PC-9 (cell line): ENCODE measurements around the gene MRPL49. TPM values are rescaled to one million over a fixed set of nuclear protein-coding genes. Genes with fewer than 3 reads are reported as not detected.

Source experiments
- BruUV-seq: library from RNA; stranded (reverse); fragments of 400-500 nt; replicated peaks from 2 replicates; lab custom pipeline; 2021; lab: Mats Ljungman, UMichigan
- CTCF ChIA-PET: fragments of 300-600 bp; sonication (Branson Sonifier 250); formaldehyde crosslinking; loops from one replicate; lab custom pipeline; 2022; ENCODE audit warnings: antibody characterized with exemption; lab: Charles Lee
- POLR2A ChIA-PET: fragments of 300-600 bp; sonication (Branson Sonifier 250); formaldehyde crosslinking; loops from one replicate; lab custom pipeline; 2022; ENCODE audit warnings: antibody characterized with exemption; ENCODE audit not compliant: unreplicated experiment; lab: Charles Lee
- DNase-seq, 2 experiments: peaks; one replicate each; pipeline versions ENCODE4 v3.0.0 to v3.0.0-alpha.2; 2015 to 2022; ENCODE audit warnings: mixed read lengths in 1 of 2
- H2AFZ ChIP-seq: fragments of 200-600 bp; sonication (generic); 2 replicates; pipeline ENCODE4 v1.8.1; 2017; ENCODE audit warnings: antibody characterized with exemption
- H3F3A ChIP-seq: fragments of 200-600 bp; sonication (generic); 2 replicates; pipeline ENCODE4 v1.8.1; 2017; ENCODE audit warnings: antibody characterized with exemption, mild to moderate bottlenecking, low read depth; ENCODE audit not compliant: insufficient read depth
- H3K27ac ChIP-seq: fragments of 200-600 bp; sonication (generic); 2 replicates; pipeline ENCODE4 v1.6.1; 2016; ENCODE audit warnings: mixed run types
- H3K27me3 ChIP-seq: fragments of 200-600 bp; sonication (generic); 2 replicates; pipeline ENCODE4 v1.6.1; 2016; ENCODE audit warnings: low read depth, mixed run types; ENCODE audit not compliant: insufficient read depth
- H3K36me3 ChIP-seq: fragments of 200-600 bp; sonication (generic); 2 replicates; pipeline ENCODE4 v1.6.1; 2016; ENCODE audit warnings: low read depth, mixed run types
- H3K4me1 ChIP-seq: fragments of 200-600 bp; sonication (generic); replicated peaks from 2 replicates; pipeline ENCODE4 v1.6.1; 2016; ENCODE audit warnings: mixed run types; ENCODE audit not compliant: insufficient read depth
- H3K4me2 ChIP-seq: fragments of 200-600 bp; sonication (generic); 2 replicates; pipeline ENCODE4 v1.6.1; 2017; ENCODE audit warnings: mixed run types
- H3K4me3 ChIP-seq: fragments of 200-600 bp; sonication (generic); 2 replicates; pipeline ENCODE4 v1.6.1; 2016; ENCODE audit warnings: mixed run types
- H3K79me2 ChIP-seq: fragments of 200-600 bp; sonication (generic); 2 replicates; pipeline ENCODE4 v1.6.1; 2017; ENCODE audit warnings: low read depth, mixed run types
- H3K9me2 ChIP-seq: fragments of 200-600 bp; sonication (generic); 2 replicates; pipeline ENCODE4 v1.8.1; 2017; ENCODE audit warnings: mild to moderate bottlenecking; ENCODE audit not compliant: insufficient read depth
- H3K9me3 ChIP-seq: fragments of 200-600 bp; sonication (generic); 2 replicates; pipeline ENCODE4 v1.8.1; 2016; ENCODE audit warnings: low read depth; ENCODE audit not compliant: insufficient read depth
- H4K20me1 ChIP-seq: fragments of 200-600 bp; sonication (generic); 2 replicates; pipeline ENCODE4 v1.8.1; 2017; ENCODE audit not compliant: insufficient read depth
- EZH2 ChIP-seq: fragments of 200-600 bp; sonication (generic); IDR thresholded peaks from 2 replicates; pipeline ENCODE4 v1.8.0; 2017; ENCODE audit warnings: antibody characterized with exemption, low read depth
- intact Hi-C: fragments of 100-400 bp; cut with micrococcal nuclease; formaldehyde crosslinking; loops from one replicate; pipeline ENCODE4 v1.10.0; 2022; ENCODE audit not compliant: unreplicated experiment
- total RNA-seq: library from RNA; stranded (reverse); gene quantifications from 2 replicates; pipeline ENCODE4 v1.2.3, GENCODE V29; 2021
- TF ChIP-seq, protein P1 (sequence below): fragments of 200-600 bp; sonication (generic); conservative IDR thresholded peaks from 2 replicates; pipeline ENCODE4 v1.6.1; 2017; ENCODE audit warnings: mixed run types, antibody characterized with exemption, mild to moderate bottlenecking, moderate library complexity

MRPL49 gene
- total RNA-seq, 1 experiment from 2014 or later: 95.0 TPM

DNA sequence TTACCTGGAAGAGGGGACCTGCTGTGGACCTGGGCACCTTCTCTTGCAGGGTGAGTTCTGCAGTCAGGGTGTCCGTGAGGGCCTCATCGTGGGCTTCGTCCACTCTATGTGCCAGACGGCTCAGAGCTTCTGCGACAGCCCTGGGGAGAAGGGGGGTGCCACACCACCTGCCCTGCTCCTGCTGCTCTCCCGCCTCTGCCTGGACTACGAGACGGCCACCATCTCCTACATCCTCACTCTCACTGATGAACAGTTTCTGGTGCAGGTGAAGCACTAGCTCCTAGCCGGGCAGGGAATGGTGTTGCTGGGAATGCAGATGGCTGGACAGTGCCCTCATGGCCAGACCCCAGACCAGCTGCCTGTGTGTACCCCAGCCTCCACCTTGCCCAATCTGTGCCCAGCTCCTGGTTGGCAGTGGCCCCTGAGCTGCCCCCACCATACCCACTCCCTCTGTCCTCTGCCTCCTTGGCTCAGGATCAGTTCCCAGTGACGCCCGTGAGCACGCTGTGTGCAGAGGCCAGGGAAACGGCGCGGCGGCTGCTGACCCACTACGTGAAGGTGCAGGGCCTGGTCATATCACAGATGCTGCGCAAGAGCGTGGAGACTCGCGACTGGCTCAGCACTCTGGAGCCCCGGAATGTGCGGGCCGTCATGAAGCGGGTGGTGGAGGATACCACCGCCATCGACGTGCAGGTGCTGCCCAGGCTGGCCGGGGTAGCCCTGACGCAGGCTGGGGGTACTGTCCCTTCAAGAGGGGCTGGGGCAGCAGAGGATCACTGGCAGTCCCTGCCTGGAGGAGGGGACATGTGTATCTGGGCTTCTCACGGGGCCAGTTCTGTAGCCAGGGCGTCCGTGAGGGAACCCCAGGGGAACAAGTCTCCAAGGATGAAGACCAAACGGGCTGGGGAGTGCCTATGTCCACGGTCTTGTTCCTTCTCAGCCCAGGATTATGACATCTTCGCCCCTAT, 12.6 kb upstream of the MRPL49 start:
- ChIA-PET POLR2A (interaction anchor here (0.6 kb wide), 3 partner anchors 10 to 73 kb away, joined by 3 to 13 read pairs (median 3); no protein-coding TSS in a partner anchor), CTCF (interaction anchor here (1.0 kb wide), 1 partner anchor 145 kb away, joined by 5 read pairs; no protein-coding TSS in a partner anchor)
- Histone ChIP-seq H3K9me3 (no peaks in the 10 kb centered on the region), H3K4me3 (no peak overlapping the region), H3K27ac (no peak overlapping the region), H3F3A (peaks cover 41% of the 10 kb centered on the region), H2AFZ (no peak overlapping the region), H3K36me3 (no peaks in the 10 kb centered on the region), H3K27me3 (no peaks in the 10 kb centered on the region), H3K79me2 (peaks cover 8% of the 10 kb centered on the region; the same call in 1 of the 2 replicates), H4K20me1 (no peaks in the 10 kb centered on the region), H3K9me2 (no peaks in the 10 kb centered on the region), H3K4me1 (peaks cover 27% of the 10 kb centered on the region), H3K4me2 (no peak overlapping the region)
- TF ChIP-seq EZH2: no peak
- TF ChIP-seq, protein P1, sequence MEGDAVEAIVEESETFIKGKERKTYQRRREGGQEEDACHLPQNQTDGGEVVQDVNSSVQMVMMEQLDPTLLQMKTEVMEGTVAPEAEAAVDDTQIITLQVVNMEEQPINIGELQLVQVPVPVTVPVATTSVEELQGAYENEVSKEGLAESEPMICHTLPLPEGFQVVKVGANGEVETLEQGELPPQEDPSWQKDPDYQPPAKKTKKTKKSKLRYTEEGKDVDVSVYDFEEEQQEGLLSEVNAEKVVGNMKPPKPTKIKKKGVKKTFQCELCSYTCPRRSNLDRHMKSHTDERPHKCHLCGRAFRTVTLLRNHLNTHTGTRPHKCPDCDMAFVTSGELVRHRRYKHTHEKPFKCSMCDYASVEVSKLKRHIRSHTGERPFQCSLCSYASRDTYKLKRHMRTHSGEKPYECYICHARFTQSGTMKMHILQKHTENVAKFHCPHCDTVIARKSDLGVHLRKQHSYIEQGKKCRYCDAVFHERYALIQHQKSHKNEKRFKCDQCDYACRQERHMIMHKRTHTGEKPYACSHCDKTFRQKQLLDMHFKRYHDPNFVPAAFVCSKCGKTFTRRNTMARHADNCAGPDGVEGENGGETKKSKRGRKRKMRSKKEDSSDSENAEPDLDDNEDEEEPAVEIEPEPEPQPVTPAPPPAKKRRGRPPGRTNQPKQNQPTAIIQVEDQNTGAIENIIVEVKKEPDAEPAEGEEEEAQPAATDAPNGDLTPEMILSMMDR: no peak
- intact Hi-C loops: loop anchor here (1.0 to 5.0 kb wide), 3 partner anchors 145 to 263 kb away; partner anchors contain the start of gene DPF2
- no peak for DNase-seq
- no TSS peak for BruUV-seq

- peaks cover 28% of the 10 kb centered on the region for H3K4me1 ChIP-seq
- no TSS peak for BruUV-seq
- POLR2A ChIA-PET: interaction anchor here (0.5 to 0.7 kb wide), 8 partner anchors 9 to 345 kb away, joined by 3 to 13 read pairs (median 3); partner anchors contain the start of genes CDC42EP2 and POLA2
These were observed 11.7 kb upstream of the MRPL49 start for GRCh38 chr11:65110354-65110861.

More at GRCh38 chr11:65110354-65110861, 11.7 kb upstream of the MRPL49 start:
- H3K9me3 ChIP-seq: no peaks in the 10 kb centered on the region
- no peaks in the 10 kb centered on the region for H3K27me3 ChIP-seq
- H3K36me3 ChIP-seq: no peaks in the 10 kb centered on the region
- H3F3A ChIP-seq: peaks cover 44% of the 10 kb centered on the region
- H3K79me2 ChIP-seq: peaks cover 16% of the 10 kb centered on the region
- CTCF ChIA-PET: interaction anchor here (0.6 to 1.0 kb wide), 4 partner anchors 63 to 265 kb away, joined by 3 to 5 read pairs (median 4); no protein-coding TSS in a partner anchor
- peak; percentile 76 to 92 for DNase-seq
- H4K20me1 ChIP-seq: no peaks in the 10 kb centered on the region
- H3K9me2 ChIP-seq: no peaks in the 10 kb centered on the region
- H2AFZ ChIP-seq: no peak overlapping the region
- TF ChIP-seq, protein P1: peak; percentile 100
- TF ChIP-seq EZH2: no peak
- no peak overlapping the region for H3K27ac ChIP-seq
- peak overlapping the region; percentile 66 for H3K4me2 ChIP-seq
- intact Hi-C loops: loop anchor here (1.0 to 5.0 kb wide), 3 partner anchors 144 to 264 kb away; partner anchors contain the start of gene DPF2
- no peak overlapping the region for H3K4me3 ChIP-seq
